Caco-2 (cell line): ENCODE results near the gene MARS1. TPM values are rescaled to one million over a fixed set of nuclear protein-coding genes. Genes with fewer than 3 reads are reported as not detected.
"Not testable (repeated sequence)": the region's sequence is repeated elsewhere in the genome, so short reads cannot be mapped to it uniquely, and the experiment has no call there.

Experiments used
- Bru-seq: library from RNA; stranded (reverse); fragments of 400-500 nt; gene quantifications from one replicate; lab custom pipeline; 2021; lab: Mats Ljungman, UMichigan
- BruChase-seq, 2 experiments: library from RNA; stranded (reverse); fragments of 400-500 nt; gene quantifications; one replicate each; lab custom pipeline; 2021; lab: Mats Ljungman, UMichigan
- BruUV-seq: library from RNA; stranded (reverse); fragments of 400-500 nt; replicated peaks from 2 replicates; lab custom pipeline; 2021; lab: Mats Ljungman, UMichigan
- CTCF ChIA-PET: fragments of 300-600 bp; sonication (Branson Sonifier 250); formaldehyde crosslinking; loops from one replicate; lab custom pipeline; 2022; ENCODE audit warnings: antibody characterized with exemption; lab: Charles Lee
- POLR2A ChIA-PET: fragments of 300-600 bp; sonication (Branson Sonifier 250); formaldehyde crosslinking; loops from one replicate; lab custom pipeline; 2022; ENCODE audit warnings: antibody characterized with exemption; lab: Charles Lee
- DNase-seq, 2 experiments: peaks; one replicate each; pipeline versions ENCODE4 v3.0.0 to v3.0.0-alpha.2; 2020 to 2022
- H3K27me3 ChIP-seq: replicated peaks from 2 replicates; pipeline ENCODE4 v1.6.0; 2011; ENCODE audit warnings: low read length; ENCODE audit not compliant: control insufficient read depth, insufficient read depth
- H3K36me3 ChIP-seq: 2 replicates; pipeline ENCODE4 v1.5.1; 2011; ENCODE audit warnings: low read length; ENCODE audit not compliant: control insufficient read depth, insufficient read depth
- H3K4me1 ChIP-seq: fragments of 250-450 bp; sonication (Bioruptor Pico); 2 replicates; pipeline ENCODE4 v1.5.1; 2020; ENCODE audit warnings: mild to moderate bottlenecking
- H3K4me3 ChIP-seq: 2 replicates; pipeline ENCODE4 v1.5.1; 2011; ENCODE audit warnings: low read depth, mild to moderate bottlenecking, control low read depth, low read length
- H3K9me3 ChIP-seq: fragments of 250-450 bp; sonication (Bioruptor Pico); 2 replicates; pipeline ENCODE4 v1.5.1; 2020; ENCODE audit warnings: mild to moderate bottlenecking, moderate library complexity
- H3K27ac Mint-ChIP-seq: one replicate; pipeline ENCODE4 v1.8.0; 2022; ENCODE audit warnings: mixed read lengths; ENCODE audit not compliant: unreplicated experiment
- H3K27me3 Mint-ChIP-seq: one replicate; pipeline ENCODE4 v1.8.0; 2022; ENCODE audit warnings: mixed read lengths; ENCODE audit not compliant: insufficient read depth, unreplicated experiment
- H3K36me3 Mint-ChIP-seq: one replicate; pipeline ENCODE4 v1.8.0; 2022; ENCODE audit warnings: mild to moderate bottlenecking, mixed read lengths; ENCODE audit not compliant: insufficient read depth, unreplicated experiment
- H3K4me1 Mint-ChIP-seq: one replicate; pipeline ENCODE4 v1.8.0; 2022; ENCODE audit warnings: low read depth, mixed read lengths; ENCODE audit not compliant: unreplicated experiment
- H3K4me3 Mint-ChIP-seq: one replicate; pipeline ENCODE4 v1.8.0; 2022; ENCODE audit warnings: mild to moderate bottlenecking, moderate library complexity, mixed read lengths; ENCODE audit not compliant: unreplicated experiment
- H3K9me3 Mint-ChIP-seq: one replicate; pipeline ENCODE4 v1.8.0; 2022; ENCODE audit warnings: mixed read lengths; ENCODE audit not compliant: unreplicated experiment
- intact Hi-C: fragments of 100-400 bp; cut with micrococcal nuclease; formaldehyde crosslinking; loops from one replicate; pipeline ENCODE4 v1.10.0; 2022; ENCODE audit not compliant: unreplicated experiment
- long read RNA-seq: library from polyadenylated mRNA; stranded (forward); transcript quantifications from one replicate; pipeline ENCODE4 v2.0.0, GENCODE V29; 2022
- total RNA-seq: library from RNA; stranded (reverse); gene quantifications from 2 replicates; pipeline ENCODE4 v1.2.3, GENCODE V29; 2022
- TF ChIP-seq, protein P1 (sequence below), 2 experiments: fragments of 200-600 bp in 1 of 2; IDR thresholded peaks; 1 replicate in 1 of 2; 2 replicates in 1 of 2; pipeline versions ENCODE4 v1.5.1 to v1.8.0; 2011 to 2022; ENCODE audit warnings: antibody characterized with exemption in 1 of 2, control low read depth in 1 of 2, inconsistent platforms in 1 of 2, low read depth in 1 of 2, low read length in 1 of 2, mild to moderate bottlenecking in 1 of 2, moderate library complexity in 1 of 2; ENCODE audit not compliant: insufficient read depth in 1 of 2, severe bottlenecking in 1 of 2, unreplicated experiment in 1 of 2

Gene MARS1
- 515 and 583 TPM in 2 replicates for total RNA-seq
- Bru-seq, nascent RNA, result percentile 91 among the genes with signal in this experiment
- BruChase-seq, experiment 1, labeled RNA remaining after a 2-hour chase, result percentile 93 among the genes with signal in this experiment
- percentile 96 among the genes with signal in this experiment for BruChase-seq, experiment 2, labeled RNA remaining after a 6-hour chase
- long read RNA-seq, transcript MARS-201 (21 exons, 2,905 nt), result major isoform, 844 of 1,058 reads
- long read RNA-seq, partial matches to known transcripts, result 69 of 1,058 reads
- long read RNA-seq, other reads (novel, unspliced or antisense), result 143 of 1,058 reads

GRCh38 chr12:57487597-57488401, at the start of gene MARS1:
TSS of gene MARS1 (plus strand) at chr12:57488068. CDS start at chr12:57488091, 23 bp downstream.
- TF ChIP-seq, protein P1, sequence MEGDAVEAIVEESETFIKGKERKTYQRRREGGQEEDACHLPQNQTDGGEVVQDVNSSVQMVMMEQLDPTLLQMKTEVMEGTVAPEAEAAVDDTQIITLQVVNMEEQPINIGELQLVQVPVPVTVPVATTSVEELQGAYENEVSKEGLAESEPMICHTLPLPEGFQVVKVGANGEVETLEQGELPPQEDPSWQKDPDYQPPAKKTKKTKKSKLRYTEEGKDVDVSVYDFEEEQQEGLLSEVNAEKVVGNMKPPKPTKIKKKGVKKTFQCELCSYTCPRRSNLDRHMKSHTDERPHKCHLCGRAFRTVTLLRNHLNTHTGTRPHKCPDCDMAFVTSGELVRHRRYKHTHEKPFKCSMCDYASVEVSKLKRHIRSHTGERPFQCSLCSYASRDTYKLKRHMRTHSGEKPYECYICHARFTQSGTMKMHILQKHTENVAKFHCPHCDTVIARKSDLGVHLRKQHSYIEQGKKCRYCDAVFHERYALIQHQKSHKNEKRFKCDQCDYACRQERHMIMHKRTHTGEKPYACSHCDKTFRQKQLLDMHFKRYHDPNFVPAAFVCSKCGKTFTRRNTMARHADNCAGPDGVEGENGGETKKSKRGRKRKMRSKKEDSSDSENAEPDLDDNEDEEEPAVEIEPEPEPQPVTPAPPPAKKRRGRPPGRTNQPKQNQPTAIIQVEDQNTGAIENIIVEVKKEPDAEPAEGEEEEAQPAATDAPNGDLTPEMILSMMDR (IDR thresholded peaks at IDR 0.05; ENCODE audit: insufficient read depth in 1 of 2, low read depth in 1 of 2, low read length in 1 of 2, severe bottlenecking in 1 of 2, unreplicated experiment in 1 of 2), result no peak
- Histone ChIP-seq H3K4me1 (0 out of 2 replicates have a peak, but pooled peaks cover 7% of the 10 kb centered on the region), H3K36me3 (peaks cover 6% of the 10 kb centered on the region), H3K9me3 (no peaks in the 10 kb centered on the region), H3K4me3 (peak within 1 kb of the TSS; percentile 87), H3K27me3 (no peaks in the 10 kb centered on the region)
- Mint-ChIP-seq H3K27me3 (no peaks in the 10 kb centered on the region), H3K27ac (peak within 1 kb of the TSS; percentile 97), H3K9me3 (no peaks in the 10 kb centered on the region), H3K4me1 (peaks cover 22% of the 10 kb centered on the region), H3K36me3 (peaks cover 48% of the 10 kb centered on the region), H3K4me3 (peak within 1 kb of the TSS; percentile 94)
- CTCF ChIA-PET, result no interaction called here
- peak; percentile 94 for DNase-seq
- BruUV-seq, result TSS peak; percentile 79
- intact Hi-C loops, result no loop called here
- POLR2A ChIA-PET, result interaction anchor here (0.9 to 1.1 kb wide), 2 partner anchors 29 to 33 kb away, joined by 5 to 7 read pairs; partner anchors contain the start of gene DDIT3

GRCh38 chr12:57438400-57438799, 49.5 kb upstream of the MARS1 start:
- no peaks in the 10 kb centered on the region for H3K36me3 Mint-ChIP-seq
- Histone ChIP-seq H3K9me3 (no peaks in the 10 kb centered on the region), H3K4me3 (no peak overlapping the region), H3K4me1 (peaks cover 9% of the 10 kb centered on the region), H3K36me3 (no peaks in the 10 kb centered on the region), H3K27me3 (no peaks in the 10 kb centered on the region)
- no peaks in the 10 kb centered on the region for H3K27me3 Mint-ChIP-seq
- TF ChIP-seq, protein P1 (IDR thresholded peaks at IDR 0.05; ENCODE audit: insufficient read depth in 1 of 2, low read depth in 1 of 2, low read length in 1 of 2, severe bottlenecking in 1 of 2, unreplicated experiment in 1 of 2), result no peak
- no peak for DNase-seq
- CTCF ChIA-PET, result no interaction called here
- BruUV-seq, result no TSS peak
- no peaks in the 10 kb centered on the region for H3K9me3 Mint-ChIP-seq
- H3K27ac Mint-ChIP-seq, result no peak overlapping the region
- POLR2A ChIA-PET, result no interaction called here
- H3K4me3 Mint-ChIP-seq, result no peak overlapping the region
- intact Hi-C loops, result no loop called here
- H3K4me1 Mint-ChIP-seq, result peaks cover 6% of the 10 kb centered on the region

GRCh38 chr12:57439762-57440266, 48.1 kb upstream of the MARS1 start:
- Mint-ChIP-seq H3K36me3 (no peaks in the 10 kb centered on the region), H3K4me3 (no peak overlapping the region), H3K27me3 (no peaks in the 10 kb centered on the region), H3K9me3 (no peaks in the 10 kb centered on the region), H3K27ac (no peak overlapping the region), H3K4me1 (peaks cover under 1% of the 10 kb centered on the region)
- BruUV-seq, result no TSS peak
- no peaks in the 10 kb centered on the region for H3K36me3 ChIP-seq
- H3K4me3 ChIP-seq, result no peak overlapping the region
- no peaks in the 10 kb centered on the region for H3K9me3 ChIP-seq
- intact Hi-C loops, result no loop called here
- POLR2A ChIA-PET, result no interaction called here
- CTCF ChIA-PET, result interaction anchor here (0.7 to 1.1 kb wide), 2 partner anchors 13 to 72 kb away, joined by 4 read pairs; no protein-coding TSS in a partner anchor
- TF ChIP-seq, protein P1 (IDR thresholded peaks at IDR 0.05; ENCODE audit: insufficient read depth in 1 of 2, low read depth in 1 of 2, low read length in 1 of 2, severe bottlenecking in 1 of 2, unreplicated experiment in 1 of 2), result no peak
- peak in 1 of 2 experiments; percentile 1 for DNase-seq
- H3K27me3 ChIP-seq, result no peaks in the 10 kb centered on the region
- H3K4me1 ChIP-seq, result peaks cover 1% of the 10 kb centered on the region

DNA sequence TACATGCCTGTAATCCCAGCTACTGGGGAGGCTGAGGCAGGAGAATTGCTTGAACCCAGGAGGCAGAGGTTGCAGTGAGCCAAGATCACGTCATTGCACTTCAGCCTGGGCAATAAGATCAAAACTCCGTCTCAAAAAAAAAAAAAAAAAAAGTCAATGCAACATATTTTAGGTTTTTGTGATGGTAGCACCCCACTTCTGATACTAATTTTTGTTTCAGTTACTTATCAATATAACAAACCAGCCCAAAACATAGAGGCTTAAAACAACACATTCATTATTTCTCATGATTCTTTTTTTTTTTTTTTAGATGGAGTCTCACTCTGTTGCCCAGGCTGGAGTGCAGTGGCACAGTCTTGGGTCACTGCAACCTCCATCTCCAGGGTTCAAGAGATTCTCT, 46.5 kb upstream of the MARS1 start:
- H3K27ac Mint-ChIP-seq, POLR2A ChIA-PET, BruUV-seq: not testable (repeated sequence)

More for the DNA sequence above, 46.5 kb upstream of the MARS1 start:
- H3K4me3 Mint-ChIP-seq, H3K27me3 Mint-ChIP-seq, CTCF ChIA-PET, H3K9me3 Mint-ChIP-seq, H3K9me3 ChIP-seq, H3K4me3 ChIP-seq, H3K4me1 Mint-ChIP-seq, H3K36me3 ChIP-seq, H3K27me3 ChIP-seq, H3K36me3 Mint-ChIP-seq, DNase-seq, H3K4me1 ChIP-seq, intact Hi-C loops: not testable (repeated sequence)
